KMS-11 (cell line): ENCODE measurements around the gene ARL4D.

Source experiments
- H2AFZ ChIP-seq: fragments of 200-600 bp; sonication (generic); 2 replicates; pipeline ENCODE4 v1.6.1; 2016; ENCODE audit warnings: antibody characterized with exemption, mixed run types, low read depth
- H3K27ac ChIP-seq: fragments of 200-600 bp; sonication (generic); 2 replicates; pipeline ENCODE4 v1.6.1; 2016; ENCODE audit warnings: mild to moderate bottlenecking, mixed run types
- H3K27me3 ChIP-seq: fragments of 200-600 bp; sonication (generic); 2 replicates; pipeline ENCODE4 v1.6.1; 2017; ENCODE audit warnings: mild to moderate bottlenecking, low read depth, mixed run types, moderate library complexity; ENCODE audit not compliant: insufficient read depth
- H3K36me3 ChIP-seq: fragments of 200-600 bp; sonication (generic); 2 replicates; pipeline ENCODE4 v1.6.1; 2017; ENCODE audit warnings: mild to moderate bottlenecking, mixed run types; ENCODE audit not compliant: insufficient read depth
- H3K4me1 ChIP-seq: fragments of 200-600 bp; sonication (generic); 2 replicates; pipeline ENCODE4 v1.6.1; 2016; ENCODE audit warnings: mild to moderate bottlenecking, low read depth, mixed run types; ENCODE audit not compliant: poor library complexity, severe bottlenecking
- H3K4me2 ChIP-seq: fragments of 200-600 bp; sonication (generic); 2 replicates; pipeline ENCODE4 v1.7.0; 2016; ENCODE audit warnings: mild to moderate bottlenecking, mixed run types
- H3K4me3 ChIP-seq: fragments of 200-600 bp; sonication (generic); IDR thresholded peaks from 2 replicates; pipeline ENCODE4 v1.6.1; 2017; ENCODE audit warnings: low read depth, low read length, mixed read lengths; ENCODE audit not compliant: insufficient read depth
- H3K79me2 ChIP-seq: fragments of 200-600 bp; sonication (generic); 2 replicates; pipeline ENCODE4 v1.6.1; 2016; ENCODE audit warnings: low read depth, mixed run types; ENCODE audit not compliant: insufficient read depth
- H3K9ac ChIP-seq: fragments of 200-600 bp; sonication (generic); 2 replicates; pipeline ENCODE4 v1.6.1; 2016; ENCODE audit warnings: mild to moderate bottlenecking, mixed run types
- H4K20me1 ChIP-seq: fragments of 200-600 bp; sonication (generic); 2 replicates; pipeline ENCODE4 v1.6.1; 2016; ENCODE audit warnings: mild to moderate bottlenecking, mixed run types; ENCODE audit not compliant: insufficient read depth
- CTCF ChIP-seq: fragments of 200-600 bp; sonication (generic); conservative IDR thresholded peaks from 2 replicates; pipeline ENCODE4 v1.6.1; 2017; ENCODE audit warnings: low read depth, mild to moderate bottlenecking, antibody characterized with exemption, low read length, moderate library complexity, mixed read lengths

ARL4D gene

DNA sequence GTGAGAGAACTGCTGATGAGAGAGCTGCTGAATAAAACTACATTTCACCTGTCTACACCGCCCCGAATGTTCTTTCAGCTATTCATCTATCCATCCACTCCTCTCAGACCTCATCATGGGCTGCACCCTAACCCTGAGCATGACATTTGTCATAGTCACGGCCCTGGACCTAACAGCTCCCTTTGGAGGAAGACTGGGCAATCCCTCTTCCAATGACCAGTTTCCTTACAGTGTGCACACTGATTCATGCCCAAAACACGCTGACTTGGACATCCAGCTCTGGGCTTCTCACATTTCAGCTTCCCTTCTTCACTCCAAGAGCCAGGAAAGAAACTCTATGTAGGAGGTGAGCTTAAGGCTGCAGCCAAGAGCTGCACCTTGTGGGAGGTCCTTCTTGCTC is 41.8 kb upstream of the ARL4D start:
- no peaks in the 10 kb centered on the region; the same call in 1 of the 2 replicates for H3K79me2 ChIP-seq
- H3K27me3 ChIP-seq = no peaks in the 10 kb centered on the region
- peaks cover 13% of the 10 kb centered on the region for H3K4me1 ChIP-seq
- no peak overlapping the region for H3K4me2 ChIP-seq
- H3K4me3 ChIP-seq = no peak overlapping the region
- H3K27ac ChIP-seq = no peak overlapping the region
- H3K9ac ChIP-seq = no peak overlapping the region
- TF ChIP-seq CTCF = no peak
- no peaks in the 10 kb centered on the region for H4K20me1 ChIP-seq
- H3K36me3 ChIP-seq = no peaks in the 10 kb centered on the region
- H2AFZ ChIP-seq = no peak overlapping the region

DNA sequence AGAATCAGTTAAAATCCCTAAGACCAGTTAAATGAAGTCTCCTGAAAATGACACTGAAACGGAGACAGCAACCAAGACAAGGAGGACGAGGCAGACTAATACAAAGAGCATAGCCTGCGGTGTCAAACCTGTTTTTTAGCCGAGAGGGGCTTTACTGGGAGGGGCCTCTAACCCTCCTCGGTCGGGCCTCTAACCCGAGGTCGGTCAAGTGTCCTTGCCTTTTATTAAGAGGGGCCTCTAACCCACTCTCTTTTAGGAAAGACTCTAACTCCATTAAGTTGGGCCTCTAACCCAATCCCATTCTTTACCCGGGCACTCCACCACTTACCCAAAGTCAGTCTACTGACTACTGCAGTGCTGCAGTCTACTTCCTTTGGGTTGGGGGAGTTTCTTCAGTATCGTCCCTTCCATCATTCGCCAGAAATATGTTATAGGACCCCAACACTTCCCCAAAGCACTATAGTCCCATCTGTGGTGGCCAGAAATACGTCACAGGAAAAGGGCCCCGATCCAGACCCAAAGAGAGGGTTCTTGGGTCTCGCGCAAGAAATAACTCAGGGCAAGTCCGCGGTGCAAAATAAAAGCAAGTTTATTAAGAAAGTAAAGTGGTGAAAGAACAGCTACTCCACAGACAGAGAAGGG is 39.2 kb upstream of the ARL4D start:
- Histone ChIP-seq H3K4me2 (peak overlapping the region; percentile 79), H3K4me1 (peaks cover 27% of the 10 kb centered on the region), H3K9ac (peak overlapping the region; percentile 98), H3K4me3 (no peak overlapping the region), H3K36me3 (no peaks in the 10 kb centered on the region), H3K27me3 (no peaks in the 10 kb centered on the region), H3K79me2 (peaks cover 18% of the 10 kb centered on the region; the same call in 1 of the 2 replicates), H2AFZ (peak overlapping the region; percentile 20), H4K20me1 (no peaks in the 10 kb centered on the region), H3K27ac (peak overlapping the region; percentile 100)
- no peak for TF ChIP-seq CTCF

DNA sequence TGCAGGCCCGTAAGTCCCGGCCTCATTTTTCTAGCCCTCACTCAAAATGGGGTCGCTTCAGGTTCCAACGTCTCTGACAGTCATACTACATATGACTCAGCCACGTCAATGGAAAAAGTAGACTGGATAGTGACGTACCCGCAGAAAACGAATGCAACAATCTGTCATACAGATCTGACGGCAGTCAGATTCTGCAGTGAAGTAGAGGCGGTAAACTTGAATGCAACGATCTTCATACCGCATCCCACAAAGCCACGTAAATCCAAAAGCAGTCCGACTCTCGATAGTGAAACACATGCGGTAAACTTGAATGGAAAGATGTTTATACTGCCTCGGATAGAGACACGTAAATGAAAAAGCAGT is 38.4 kb upstream of the ARL4D start:
- H3K36me3 ChIP-seq = no peaks in the 10 kb centered on the region
- H3K4me3 ChIP-seq = no peak overlapping the region
- peak overlapping the region; percentile 98 for H3K9ac ChIP-seq
- no peaks in the 10 kb centered on the region for H3K27me3 ChIP-seq
- peak overlapping the region; percentile 79 for H3K4me2 ChIP-seq
- H2AFZ ChIP-seq = peak overlapping the region; percentile 20
- no peaks in the 10 kb centered on the region for H4K20me1 ChIP-seq
- peak overlapping the region; percentile 100 for H3K27ac ChIP-seq
- H3K4me1 ChIP-seq = peaks cover 30% of the 10 kb centered on the region
- H3K79me2 ChIP-seq = peaks cover 21% of the 10 kb centered on the region; the same call in 1 of the 2 replicates
- no peak for TF ChIP-seq CTCF

DNA sequence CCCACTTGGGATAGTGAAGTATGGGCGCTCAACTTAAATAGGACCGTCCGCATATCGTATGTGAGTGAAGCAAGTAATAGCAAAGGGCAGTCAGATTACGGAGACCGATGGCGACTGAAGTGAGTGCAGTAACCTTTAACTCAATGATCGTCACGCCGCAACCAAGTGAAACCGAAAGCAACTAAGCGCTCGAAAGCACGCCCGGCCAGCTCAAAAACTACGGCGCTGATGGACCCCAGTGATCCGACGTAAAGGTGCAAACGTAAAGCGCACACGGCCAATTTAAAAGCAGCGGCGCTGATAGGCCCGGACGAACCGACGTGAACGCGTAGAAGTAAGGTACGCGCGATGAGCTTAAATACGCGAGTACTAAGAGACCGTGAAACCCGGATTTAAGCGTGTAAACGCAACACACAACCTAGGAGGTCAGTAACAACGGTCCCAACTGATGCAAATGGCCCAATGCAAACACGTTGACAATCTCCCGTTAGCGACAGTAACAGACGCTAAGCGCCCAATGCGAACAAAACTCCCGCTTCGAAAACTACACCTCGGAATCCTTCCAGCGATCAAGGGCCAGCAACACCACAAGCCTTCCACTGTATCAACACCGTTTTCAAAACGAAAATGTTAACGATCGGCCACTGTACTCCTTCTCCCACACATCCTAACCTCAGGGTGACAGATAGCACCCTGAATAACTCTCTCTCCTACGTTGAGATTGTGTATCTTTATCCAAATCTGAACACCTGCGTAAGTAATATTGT is 37.9 kb upstream of the ARL4D start:
- Histone ChIP-seq H3K79me2 (peaks cover 21% of the 10 kb centered on the region; the same call in 1 of the 2 replicates), H3K9ac (peak overlapping the region; percentile 98), H3K4me2 (peak overlapping the region; percentile 79), H2AFZ (peak overlapping the region; percentile 75), H3K36me3 (no peaks in the 10 kb centered on the region), H3K4me3 (no peak overlapping the region), H3K27me3 (no peaks in the 10 kb centered on the region), H3K4me1 (peaks cover 30% of the 10 kb centered on the region), H4K20me1 (no peaks in the 10 kb centered on the region), H3K27ac (peak overlapping the region; percentile 100)
- TF ChIP-seq CTCF = no peak
